H1 (cell line): ENCODE results near the gene VEGFD. TPM values are rescaled to one million over a fixed set of nuclear protein-coding genes. Genes with fewer than 3 reads are reported as not detected.

Source experiments
- EP300 ChIP-seq, 2 experiments: IDR thresholded peaks; 1 replicate in 1 of 2; 2 replicates in 1 of 2; pipeline ENCODE4 v1.6.1; 2011 to 2012; ENCODE audit warnings: low read depth in 2 of 2, low read length in 2 of 2, mild to moderate bottlenecking in 2 of 2, borderline replicate concordance in 1 of 2, inconsistent platforms in 1 of 2, moderate library complexity in 1 of 2
- EZH2 ChIP-seq: fragments of 200-600 bp; sonication (generic); IDR thresholded peaks from 2 replicates; pipeline ENCODE4 v1.7.1; 2012; ENCODE audit warnings: low read depth, mild to moderate bottlenecking, moderate library complexity, low read length, inconsistent platforms; ENCODE audit not compliant: severe bottlenecking
- KDM5A ChIP-seq: fragments of 200-600 bp; IDR thresholded peaks from 2 replicates; pipeline ENCODE4 v1.7.1; 2012; ENCODE audit warnings: mild to moderate bottlenecking, low read length, inconsistent platforms, mixed read lengths
- NRF1 ChIP-seq: IDR thresholded peaks from 2 replicates; pipeline ENCODE4 v1.6.1; 2011; ENCODE audit warnings: mild to moderate bottlenecking, low read depth, low read length, improper control_type of control experiment
- SP2 ChIP-seq: IDR thresholded peaks from 2 replicates; pipeline ENCODE4 v1.6.1; 2012; ENCODE audit warnings: mild to moderate bottlenecking, low read length, inconsistent platforms
- SUZ12 ChIP-seq: fragments of 200-600 bp; sonication (generic); IDR thresholded peaks from 2 replicates; pipeline ENCODE4 v1.6.1; 2012; ENCODE audit warnings: mild to moderate bottlenecking, inconsistent platforms, low read length, moderate library complexity, mixed read lengths
- TAF7 ChIP-seq: optimal IDR thresholded peaks from 2 replicates; pipeline ENCODE3; 2011; ENCODE audit warnings: low read depth, mild to moderate bottlenecking, inconsistent platforms, low read length, moderate library complexity, borderline replicate concordance
- YY1 ChIP-seq: IDR thresholded peaks from 2 replicates; pipeline ENCODE4 v1.6.1; 2011; ENCODE audit warnings: low read depth, mild to moderate bottlenecking, low read length
- polyA plus RNA-seq, 7 experiments: library from polyadenylated mRNA; depleted of rRNA in 3 of 7; stranded (reverse) in 5 of 7; unstranded in 2 of 7; fragments of >200 nt in 5 of 7; fragments of 200-250 nt in 2 of 7; gene quantifications; 1 replicate in 5 of 7; 2 replicates in 1 of 7; 4 replicates in 1 of 7; pipeline versions ENCODE4 v1.2.1 to v1.2.3, GENCODE V29; 2011 to 2013; ENCODE audit warnings: missing spikeins in 2 of 7, mixed read lengths in 2 of 7
- total RNA-seq: library from RNA; stranded (reverse); fragmentation: NEBNext Ultra II Directional; extraction: Animal tissue kit (Norgen Biotek cat#: 25700); gene quantifications from 2 replicates; pipeline ENCODE4 v1.2.1, GENCODE V29; 2021
- TF ChIP-seq, protein P1 (sequence below): fragments of 300-600 bp; sonication (generic); IDR thresholded peaks from 2 replicates; pipeline ENCODE4 v1.7.1; 2012; ENCODE audit warnings: low read length, moderate library complexity, mild to moderate bottlenecking, inconsistent platforms; ENCODE audit not compliant: insufficient replicate concordance

VEGFD gene
- total and polyA plus RNA-seq, 2 of the 8 experiments (the other 6 are each of a cell fraction or from before 2014, with no cell fraction given) = 0.06 TPM; not detected in 1

DNA sequence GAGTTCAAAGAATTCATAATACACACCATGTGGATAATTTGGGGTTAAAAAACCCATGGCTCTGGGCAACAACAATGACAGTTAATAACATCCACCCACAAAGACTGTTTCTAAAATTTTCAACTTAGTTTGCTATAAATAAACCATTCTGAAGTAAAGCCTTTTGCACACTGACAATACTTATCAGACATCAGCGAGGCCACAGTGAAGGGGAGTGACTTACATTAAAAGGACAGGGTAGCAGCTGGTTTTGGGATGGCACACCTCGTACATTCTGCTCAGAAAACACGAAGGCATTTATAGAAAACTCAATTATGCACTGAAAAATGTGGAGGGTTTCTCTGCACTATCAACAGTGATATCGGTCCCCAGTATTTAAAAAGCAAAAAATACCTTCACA lies 63.9 kb downstream of the VEGFD start (continued):
- TF ChIP-seq, protein P1, sequence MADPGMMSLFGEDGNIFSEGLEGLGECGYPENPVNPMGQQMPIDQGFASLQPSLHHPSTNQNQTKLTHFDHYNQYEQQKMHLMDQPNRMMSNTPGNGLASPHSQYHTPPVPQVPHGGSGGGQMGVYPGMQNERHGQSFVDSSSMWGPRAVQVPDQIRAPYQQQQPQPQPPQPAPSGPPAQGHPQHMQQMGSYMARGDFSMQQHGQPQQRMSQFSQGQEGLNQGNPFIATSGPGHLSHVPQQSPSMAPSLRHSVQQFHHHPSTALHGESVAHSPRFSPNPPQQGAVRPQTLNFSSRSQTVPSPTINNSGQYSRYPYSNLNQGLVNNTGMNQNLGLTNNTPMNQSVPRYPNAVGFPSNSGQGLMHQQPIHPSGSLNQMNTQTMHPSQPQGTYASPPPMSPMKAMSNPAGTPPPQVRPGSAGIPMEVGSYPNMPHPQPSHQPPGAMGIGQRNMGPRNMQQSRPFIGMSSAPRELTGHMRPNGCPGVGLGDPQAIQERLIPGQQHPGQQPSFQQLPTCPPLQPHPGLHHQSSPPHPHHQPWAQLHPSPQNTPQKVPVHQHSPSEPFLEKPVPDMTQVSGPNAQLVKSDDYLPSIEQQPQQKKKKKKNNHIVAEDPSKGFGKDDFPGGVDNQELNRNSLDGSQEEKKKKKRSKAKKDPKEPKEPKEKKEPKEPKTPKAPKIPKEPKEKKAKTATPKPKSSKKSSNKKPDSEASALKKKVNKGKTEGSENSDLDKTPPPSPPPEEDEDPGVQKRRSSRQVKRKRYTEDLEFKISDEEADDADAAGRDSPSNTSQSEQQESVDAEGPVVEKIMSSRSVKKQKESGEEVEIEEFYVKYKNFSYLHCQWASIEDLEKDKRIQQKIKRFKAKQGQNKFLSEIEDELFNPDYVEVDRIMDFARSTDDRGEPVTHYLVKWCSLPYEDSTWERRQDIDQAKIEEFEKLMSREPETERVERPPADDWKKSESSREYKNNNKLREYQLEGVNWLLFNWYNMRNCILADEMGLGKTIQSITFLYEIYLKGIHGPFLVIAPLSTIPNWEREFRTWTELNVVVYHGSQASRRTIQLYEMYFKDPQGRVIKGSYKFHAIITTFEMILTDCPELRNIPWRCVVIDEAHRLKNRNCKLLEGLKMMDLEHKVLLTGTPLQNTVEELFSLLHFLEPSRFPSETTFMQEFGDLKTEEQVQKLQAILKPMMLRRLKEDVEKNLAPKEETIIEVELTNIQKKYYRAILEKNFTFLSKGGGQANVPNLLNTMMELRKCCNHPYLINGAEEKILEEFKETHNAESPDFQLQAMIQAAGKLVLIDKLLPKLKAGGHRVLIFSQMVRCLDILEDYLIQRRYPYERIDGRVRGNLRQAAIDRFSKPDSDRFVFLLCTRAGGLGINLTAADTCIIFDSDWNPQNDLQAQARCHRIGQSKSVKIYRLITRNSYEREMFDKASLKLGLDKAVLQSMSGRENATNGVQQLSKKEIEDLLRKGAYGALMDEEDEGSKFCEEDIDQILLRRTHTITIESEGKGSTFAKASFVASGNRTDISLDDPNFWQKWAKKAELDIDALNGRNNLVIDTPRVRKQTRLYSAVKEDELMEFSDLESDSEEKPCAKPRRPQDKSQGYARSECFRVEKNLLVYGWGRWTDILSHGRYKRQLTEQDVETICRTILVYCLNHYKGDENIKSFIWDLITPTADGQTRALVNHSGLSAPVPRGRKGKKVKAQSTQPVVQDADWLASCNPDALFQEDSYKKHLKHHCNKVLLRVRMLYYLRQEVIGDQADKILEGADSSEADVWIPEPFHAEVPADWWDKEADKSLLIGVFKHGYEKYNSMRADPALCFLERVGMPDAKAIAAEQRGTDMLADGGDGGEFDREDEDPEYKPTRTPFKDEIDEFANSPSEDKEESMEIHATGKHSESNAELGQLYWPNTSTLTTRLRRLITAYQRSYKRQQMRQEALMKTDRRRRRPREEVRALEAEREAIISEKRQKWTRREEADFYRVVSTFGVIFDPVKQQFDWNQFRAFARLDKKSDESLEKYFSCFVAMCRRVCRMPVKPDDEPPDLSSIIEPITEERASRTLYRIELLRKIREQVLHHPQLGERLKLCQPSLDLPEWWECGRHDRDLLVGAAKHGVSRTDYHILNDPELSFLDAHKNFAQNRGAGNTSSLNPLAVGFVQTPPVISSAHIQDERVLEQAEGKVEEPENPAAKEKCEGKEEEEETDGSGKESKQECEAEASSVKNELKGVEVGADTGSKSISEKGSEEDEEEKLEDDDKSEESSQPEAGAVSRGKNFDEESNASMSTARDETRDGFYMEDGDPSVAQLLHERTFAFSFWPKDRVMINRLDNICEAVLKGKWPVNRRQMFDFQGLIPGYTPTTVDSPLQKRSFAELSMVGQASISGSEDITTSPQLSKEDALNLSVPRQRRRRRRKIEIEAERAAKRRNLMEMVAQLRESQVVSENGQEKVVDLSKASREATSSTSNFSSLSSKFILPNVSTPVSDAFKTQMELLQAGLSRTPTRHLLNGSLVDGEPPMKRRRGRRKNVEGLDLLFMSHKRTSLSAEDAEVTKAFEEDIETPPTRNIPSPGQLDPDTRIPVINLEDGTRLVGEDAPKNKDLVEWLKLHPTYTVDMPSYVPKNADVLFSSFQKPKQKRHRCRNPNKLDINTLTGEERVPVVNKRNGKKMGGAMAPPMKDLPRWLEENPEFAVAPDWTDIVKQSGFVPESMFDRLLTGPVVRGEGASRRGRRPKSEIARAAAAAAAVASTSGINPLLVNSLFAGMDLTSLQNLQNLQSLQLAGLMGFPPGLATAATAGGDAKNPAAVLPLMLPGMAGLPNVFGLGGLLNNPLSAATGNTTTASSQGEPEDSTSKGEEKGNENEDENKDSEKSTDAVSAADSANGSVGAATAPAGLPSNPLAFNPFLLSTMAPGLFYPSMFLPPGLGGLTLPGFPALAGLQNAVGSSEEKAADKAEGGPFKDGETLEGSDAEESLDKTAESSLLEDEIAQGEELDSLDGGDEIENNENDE = no peak
- TF ChIP-seq SUZ12 (no peak), TAF7 (no peak), NRF1 (no peak), YY1 (no peak), SP2 (no peak), KDM5A (no peak), EP300 (IDR thresholded peaks at IDR 0.05; ENCODE audit: borderline replicate concordance in 1 of 2, low read depth in 2 of 2, low read length in 2 of 2) (no peak), EZH2 (no peak)
